ENCODE measurements around the gene TTC36.
"Not testable (repeated sequence)": the region's sequence is repeated elsewhere in the genome, so short reads cannot be mapped to it uniquely, and the experiment has no call there.

The TTC36 gene

GRCh38 chr11:118572061-118572980 is 45.0 kb downstream of the TTC36 start, which contains the start of gene ARCN1:
ARCN1 (plus strand) TSS chr11:118572409; CDS start chr11:118572548, 139 bp downstream.
- Histone ChIP-seq H3K4me3 (ENCODE audit: low read length) (peak within 1 kb of the TSS; percentile 99), H3K36me3 (ENCODE audit: control insufficient read depth, low read length) (peaks cover 24% of the 10 kb centered on the region), H3K79me2 (ENCODE audit: control insufficient read depth, low read length) (peaks cover 58% of the 10 kb centered on the region), H3K4me1 (ENCODE audit: control insufficient read depth, low read length) (peaks cover 30% of the 10 kb centered on the region), H3F3A (ENCODE audit: control insufficient read depth, insufficient read depth) (peaks cover 6% of the 10 kb centered on the region), H3K27ac (ENCODE audit: low read depth, low read length) (peak within 1 kb of the TSS; percentile 62), H3K9me2 (replicated peaks; ENCODE audit: control insufficient read depth, low read length) (no peaks in the 10 kb centered on the region), H3K9me3 (ENCODE audit: control insufficient read depth, insufficient read depth, low read length) (no peaks in the 10 kb centered on the region), H3K4me2 (ENCODE audit: low read length) (peak within 1 kb of the TSS; percentile 89), H3K27me3 (ENCODE audit: control insufficient read depth, low read length) (no peaks in the 10 kb centered on the region), H4K20me1 (ENCODE audit: control insufficient read depth, insufficient read depth, low read depth, low read length) (peaks cover 17% of the 10 kb centered on the region)
- TF ChIP-seq CTCF (IDR thresholded peaks at IDR 0.05; ENCODE audit: low read depth, low read length, poor library complexity, severe bottlenecking) (no peak), EZH2phosphoT487 (IDR thresholded peaks at IDR 0.05; ENCODE audit: borderline replicate concordance, low read length) (no peak)

GRCh38 chr11:118572981-118573550 is 45.8 kb downstream of the TTC36 start:
- Histone ChIP-seq H3K9me2 (replicated peaks; ENCODE audit: control insufficient read depth, low read length) (no peaks in the 10 kb centered on the region), H3K27ac (ENCODE audit: low read depth, low read length) (peak overlapping the region; percentile 62), H3F3A (ENCODE audit: control insufficient read depth, insufficient read depth) (no peaks in the 10 kb centered on the region), H3K4me2 (ENCODE audit: low read length) (peak overlapping the region; percentile 89), H4K20me1 (ENCODE audit: control insufficient read depth, insufficient read depth, low read depth, low read length) (peaks cover 17% of the 10 kb centered on the region), H3K9me3 (ENCODE audit: control insufficient read depth, insufficient read depth, low read length) (no peaks in the 10 kb centered on the region), H3K4me3 (ENCODE audit: low read length) (peak overlapping the region; percentile 99), H3K36me3 (ENCODE audit: control insufficient read depth, low read length) (peaks cover 24% of the 10 kb centered on the region), H3K27me3 (ENCODE audit: control insufficient read depth, low read length) (no peaks in the 10 kb centered on the region), H3K79me2 (ENCODE audit: control insufficient read depth, low read length) (peaks cover 66% of the 10 kb centered on the region), H3K4me1 (ENCODE audit: control insufficient read depth, low read length) (peaks cover 30% of the 10 kb centered on the region)
- no peak for TF ChIP-seq EZH2phosphoT487 (IDR thresholded peaks at IDR 0.05; ENCODE audit: borderline replicate concordance, low read length)
- TF ChIP-seq CTCF (IDR thresholded peaks at IDR 0.05; ENCODE audit: low read depth, low read length, poor library complexity, severe bottlenecking): no peak

GRCh38 chr11:118574636-118575035 is 47.4 kb downstream of the TTC36 start:
- Histone ChIP-seq H3K4me3 (ENCODE audit: low read length) (0 out of 2 replicates have a peak overlapping the region, but pooled peaks have one; percentile 1), H3K36me3 (ENCODE audit: control insufficient read depth, low read length) (peaks cover 24% of the 10 kb centered on the region), H3F3A (ENCODE audit: control insufficient read depth, insufficient read depth) (no peaks in the 10 kb centered on the region), H3K9me3 (ENCODE audit: control insufficient read depth, insufficient read depth, low read length) (no peaks in the 10 kb centered on the region), H3K9me2 (replicated peaks; ENCODE audit: control insufficient read depth, low read length) (no peaks in the 10 kb centered on the region), H3K4me1 (ENCODE audit: control insufficient read depth, low read length) (peaks cover 30% of the 10 kb centered on the region), H4K20me1 (ENCODE audit: control insufficient read depth, insufficient read depth, low read depth, low read length) (peaks cover 17% of the 10 kb centered on the region), H3K27me3 (ENCODE audit: control insufficient read depth, low read length) (no peaks in the 10 kb centered on the region), H3K4me2 (ENCODE audit: low read length) (peak overlapping the region; percentile 89), H3K79me2 (ENCODE audit: control insufficient read depth, low read length) (peaks cover 80% of the 10 kb centered on the region), H3K27ac (ENCODE audit: low read depth, low read length) (no peak overlapping the region)
- TF ChIP-seq CTCF (IDR thresholded peaks at IDR 0.05; ENCODE audit: low read depth, low read length, poor library complexity, severe bottlenecking): no peak
- no peak for TF ChIP-seq EZH2phosphoT487 (IDR thresholded peaks at IDR 0.05; ENCODE audit: borderline replicate concordance, low read length)

- Histone ChIP-seq H3K36me3 (ENCODE audit: control insufficient read depth, low read length) (peaks cover 41% of the 10 kb centered on the region), H4K20me1 (ENCODE audit: control insufficient read depth, insufficient read depth, low read depth, low read length) (peaks cover 17% of the 10 kb centered on the region)
These were observed 50.7 kb downstream of the TTC36 start for GRCh38 chr11:118577995-118578394.

More at GRCh38 chr11:118577995-118578394, 50.7 kb downstream of the TTC36 start:
- peaks cover 22% of the 10 kb centered on the region for H3K4me1 ChIP-seq (ENCODE audit: control insufficient read depth, low read length)
- not testable (repeated sequence) for H3K9me2 ChIP-seq (replicated peaks; ENCODE audit: control insufficient read depth, low read length); H3K4me3 ChIP-seq (ENCODE audit: low read length); H3F3A ChIP-seq (ENCODE audit: control insufficient read depth, insufficient read depth); H3K27me3 ChIP-seq (ENCODE audit: control insufficient read depth, low read length); H3K27ac ChIP-seq (ENCODE audit: low read depth, low read length); H3K9me3 ChIP-seq (ENCODE audit: control insufficient read depth, insufficient read depth, low read length); H3K4me2 ChIP-seq (ENCODE audit: low read length)
- H3K79me2 ChIP-seq (ENCODE audit: control insufficient read depth, low read length): peaks cover 91% of the 10 kb centered on the region

All from DOHH2 (cell line).